Nasal cavity respiratory epithelium epithelial cell of viscerocranial mucosa (primary cell): ENCODE data around the gene SYCP3. TPM values are rescaled to one million over a fixed set of nuclear protein-coding genes. Genes with fewer than 3 reads are reported as not detected.

Experiments
- total RNA-seq: library from RNA; depleted of rRNA; stranded (reverse); fragments of >200 nt; gene quantifications from 2 replicates; pipeline ENCODE4 v1.2.3, GENCODE V29; 2014

Gene SYCP3
- total RNA-seq, result under 0.01 and 0.36 TPM in 2 replicates

GRCh38 chr12:101738920-101739665 lies at the start of gene SYCP3:
Gene SYCP3, minus strand, starts transcription at chr12:101739462. Its CDS starts 1,527 bp downstream, at chr12:101737935.

DNA sequence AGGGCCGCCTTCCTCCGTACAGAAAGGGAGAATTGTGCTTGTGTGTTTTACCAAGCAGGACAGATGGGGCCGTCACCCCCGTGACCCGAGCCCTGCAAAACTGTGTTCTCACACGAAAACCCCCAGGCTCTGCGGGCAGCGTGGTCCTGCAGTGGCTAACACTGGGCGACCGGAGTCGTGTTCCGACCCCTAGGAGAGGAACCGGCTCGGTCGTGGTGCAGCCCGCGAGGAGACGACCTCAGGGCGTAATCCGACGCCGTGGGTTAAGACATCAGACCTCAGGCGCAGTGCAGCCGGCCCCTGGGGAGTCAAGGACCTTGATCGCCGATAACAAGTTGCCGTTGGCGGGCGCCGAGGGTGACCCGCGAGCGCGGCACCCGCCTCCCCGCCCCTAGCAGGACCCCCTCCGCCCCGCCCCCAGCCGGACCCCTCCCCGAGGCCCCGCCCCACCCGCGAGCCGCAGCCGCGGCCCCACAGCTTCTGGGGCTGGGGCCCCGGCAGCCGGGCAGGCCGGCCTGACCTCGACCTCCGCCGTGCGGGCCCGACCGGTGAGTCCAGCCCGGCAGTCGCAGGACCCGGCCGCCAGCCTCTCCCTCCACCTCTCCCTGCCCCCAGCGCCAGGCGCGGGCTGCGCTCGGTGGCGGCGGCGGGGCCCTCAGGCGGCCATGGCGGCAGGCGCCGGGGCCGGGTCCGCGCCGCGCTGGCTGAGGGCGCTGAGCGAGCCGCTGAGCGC lies 41.9 kb downstream of the SYCP3 start, which contains the start of gene CHPT1:
Gene CHPT1 (plus strand): TSS at position 444 of the 733 bp plus-strand sequence. CDS start 222 bp downstream, at position 666.

Other genes with a start within 250 kb of the SYCP3 start
- gene MYBPC1, start 144.5 kb downstream of the SYCP3 start, total RNA-seq, result not detected in 2 replicates
- 3.4 and 10.3 TPM in 2 replicates for gene CHPT1, start 41.8 kb downstream of the SYCP3 start, total RNA-seq
- gene GNPTAB, start 91.5 kb upstream of the SYCP3 start, total RNA-seq, result 22.2 and 41.9 TPM in 2 replicates
- 6.5 and 20.0 TPM in 2 replicates for gene DRAM1, start 138.1 kb upstream of the SYCP3 start, total RNA-seq